Kidney (tissue), 14 donors: ENCODE results near the gene MYO9A. TPM values are rescaled to one million over a fixed set of nuclear protein-coding genes. Genes with fewer than 3 reads are reported as not detected.

ENCODE experiments used
- DNase-seq, 5 donors: peaks; one replicate each; pipeline ENCODE4 v3.0.0-alpha.2; 2013 to 2020
- FAIRE-seq: peaks from 2 replicates; lab custom pipeline; 2012; peaks lifted over from hg19 to GRCh38; lab: Jason Lieb, UNC
- H3K27ac ChIP-seq, 2 donors: one replicate each; pipeline ENCODE4 v1.7.0; 2013; ENCODE audit warnings: low read depth in 2 of 2, low read length in 2 of 2, inconsistent platforms in 1 of 2
- H3K27me3 ChIP-seq: one replicate; pipeline ENCODE4 v1.7.1; 2013; ENCODE audit warnings: low read length, inconsistent platforms; ENCODE audit not compliant: control insufficient read depth, insufficient read depth
- H3K36me3 ChIP-seq, 3 donors: one replicate each; pipeline versions ENCODE4 v1.7.0 to v1.7.1; 2013; ENCODE audit warnings: low read length in 3 of 3, control low read depth in 1 of 3, inconsistent platforms in 1 of 3; ENCODE audit not compliant: insufficient read depth in 3 of 3, control insufficient read depth in 2 of 3
- H3K4me1 ChIP-seq, 3 donors: one replicate each; pipeline versions ENCODE4 v1.7.0 to v1.7.1; 2013; ENCODE audit warnings: low read length in 3 of 3, inconsistent platforms in 1 of 3, low read depth in 1 of 3; ENCODE audit not compliant: control insufficient read depth in 2 of 3, insufficient read depth in 2 of 3
- H3K4me3 ChIP-seq, 3 donors: one replicate each; pipeline versions ENCODE4 v1.7.0 to v1.8.1; 2013; ENCODE audit warnings: low read length in 3 of 3, control low read depth in 1 of 3, inconsistent platforms in 1 of 3
- H3K9ac ChIP-seq, 3 donors: one replicate each; pipeline versions ENCODE4 v1.7.0 to v1.7.1; 2013; ENCODE audit warnings: low read length in 3 of 3, control low read depth in 1 of 3, inconsistent platforms in 1 of 3
- H3K9me3 ChIP-seq, 3 donors: one replicate each; pipeline versions ENCODE4 v1.7.0 to v1.7.1; 2013; ENCODE audit warnings: low read length in 3 of 3, control low read depth in 1 of 3, inconsistent platforms in 1 of 3; ENCODE audit not compliant: control insufficient read depth in 2 of 3, insufficient read depth in 1 of 3
- CTCF ChIP-seq: IDR thresholded peaks from 3 replicates; pipeline ENCODE4 v1.5.1; 2012; ENCODE audit warnings: mild to moderate bottlenecking, moderate library complexity, borderline replicate concordance; ENCODE audit not compliant: insufficient read depth; ENCODE audit errors: extremely low read depth
- intact Hi-C: fragments of 100-400 bp; cut with DNase I; formaldehyde crosslinking; loops from one replicate; pipeline ENCODE4 v1.11.1; 2022
- polyA plus RNA-seq: library from polyadenylated mRNA; stranded (reverse); fragments of 350-450 nt; fragmentation: Illumina TruSeq; extraction: RNeasy Lipid Tissue Mini Kit (QIAGEN cat#74804); gene quantifications from one replicate; pipeline ENCODE4 v1.2.3, GENCODE V29; 2014; ENCODE audit warnings: low read depth, low replicate concordance; ENCODE audit not compliant: insufficient read depth
- total RNA-seq: library from RNA; stranded (reverse); fragmentation: NEBNext Ultra II Directional; extraction: Animal tissue kit (Norgen Biotek cat#: 25700); gene quantifications from one replicate; pipeline ENCODE4 v1.2.1, GENCODE V29; 2021
- donor health status: control.
- donor health status: control.
- donor health status: control.
- donor health status: control.
- donor health status: control.
- donor health status: DM: yes; HTN: yes; CAD: no.
- donor health status: Normal renal cell carcinoma (clear cell type).

The MYO9A gene
- total and polyA plus RNA-seq, 2 donors from 2014 or later = 5.5 to 132 TPM

GRCh38 chr15:72068856-72069255 lies 49.1 kb downstream of the MYO9A start:
- H3K27ac ChIP-seq = no peak overlapping the region
- H3K9me3 ChIP-seq = no peaks in the 10 kb centered on the region
- H3K4me3 ChIP-seq = no peak overlapping the region
- no peaks in the 10 kb centered on the region for H3K4me1 ChIP-seq
- intact Hi-C loops = no loop called here
- no peaks in the 10 kb centered on the region for H3K27me3 ChIP-seq
- no peak overlapping the region for H3K9ac ChIP-seq
- H3K36me3 ChIP-seq = no peaks in the 10 kb centered on the region
- TF ChIP-seq CTCF = no peak
- DNase-seq (no peak), FAIRE-seq (no peak)

- no peaks in the 10 kb centered on the region for H3K36me3 ChIP-seq
- no peak for TF ChIP-seq CTCF
- FAIRE-seq = no peak
- H3K27me3 ChIP-seq = no peaks in the 10 kb centered on the region
- intact Hi-C loops = no loop called here
- H3K27ac ChIP-seq = no peak overlapping the region
- no peak overlapping the region for H3K9ac ChIP-seq
- peaks cover 0 to 5% (median 0%) of the 10 kb centered on the region in 3 donors for H3K9me3 ChIP-seq
- H3K4me1 ChIP-seq = no peaks in the 10 kb centered on the region
- peak in 2 of 5 donors; percentile 38 to 87 for DNase-seq
- no peak overlapping the region for H3K4me3 ChIP-seq
These were observed 52.1 kb downstream of the MYO9A start for GRCh38 chr15:72065801-72066200.

GRCh38 chr15:72063186-72063585 lies 54.8 kb downstream of the MYO9A start:
- DNase-seq (no peak), FAIRE-seq (no peak)
- Histone ChIP-seq H3K27me3 (no peaks in the 10 kb centered on the region), H3K36me3 (no peaks in the 10 kb centered on the region), H3K27ac (no peak overlapping the region), H3K4me1 (peaks cover 0 to 3% (median 0%) of the 10 kb centered on the region in 3 donors), H3K9ac (no peak overlapping the region), H3K4me3 (no peak overlapping the region), H3K9me3 (peaks cover 0 to 5% (median 0%) of the 10 kb centered on the region in 3 donors)
- TF ChIP-seq CTCF = no peak
- intact Hi-C loops = no loop called here

GRCh38 chr15:72062319-72062718 lies 55.6 kb downstream of the MYO9A start:
- Histone ChIP-seq H3K27ac (no peak overlapping the region), H3K4me3 (no peak overlapping the region), H3K27me3 (no peaks in the 10 kb centered on the region), H3K9ac (no peak overlapping the region), H3K36me3 (no peaks in the 10 kb centered on the region), H3K4me1 (peaks cover 0 to 5% (median 0%) of the 10 kb centered on the region in 3 donors), H3K9me3 (peaks cover 0 to 5% (median 0%) of the 10 kb centered on the region in 3 donors)
- FAIRE-seq (no peak), DNase-seq (no peak)
- intact Hi-C loops = no loop called here
- no peak for TF ChIP-seq CTCF
